ENCODE measurements around the gene CACNG1. TPM values are rescaled to one million over a fixed set of nuclear protein-coding genes. Genes with fewer than 3 reads are reported as not detected.

CACNG1 gene
- not detected in 2 replicates for total RNA-seq

DNA sequence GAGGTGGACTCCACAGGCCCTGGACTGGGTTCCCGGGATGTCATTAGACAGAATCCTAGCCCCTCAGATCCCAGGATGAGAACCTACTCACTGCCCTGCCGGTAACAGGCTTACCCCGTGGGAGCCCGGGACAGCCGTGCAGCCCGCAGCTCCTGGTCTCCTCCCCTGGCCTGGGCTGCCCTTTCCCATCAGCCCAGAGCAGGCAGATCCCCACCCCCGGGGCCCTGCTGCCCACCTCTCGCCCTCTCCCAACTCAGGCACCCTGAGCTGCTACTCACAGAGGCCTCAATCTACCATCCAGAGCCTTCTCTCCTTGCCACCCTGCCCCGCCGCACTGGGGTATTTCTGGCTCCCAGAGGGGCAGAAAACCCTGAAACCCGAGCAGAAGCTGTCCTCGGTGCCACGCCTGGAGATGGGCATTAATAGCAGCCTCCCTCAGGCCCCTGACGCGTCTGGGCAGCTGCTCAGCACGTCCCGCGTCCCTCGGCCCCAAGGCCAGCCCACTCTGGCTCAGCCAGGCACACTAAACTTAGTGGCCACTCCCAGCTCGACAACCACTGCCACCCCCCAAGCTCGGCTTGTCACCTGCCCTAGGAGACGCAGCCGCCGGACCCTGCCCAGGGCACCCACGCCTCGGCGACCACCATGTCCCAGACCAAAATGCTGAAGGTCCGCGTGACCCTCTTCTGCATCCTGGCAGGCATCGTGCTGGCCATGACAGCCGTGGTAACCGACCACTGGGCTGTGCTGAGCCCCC, at the start of gene CACNG1:
TSS of gene CACNG1 (plus strand) at position 539 of the 757 bp plus-strand sequence. CDS start at position 646, 107 bp downstream.
- intact Hi-C loops (cut with micrococcal nuclease): no loop called here

- intact Hi-C loops (cut with micrococcal nuclease): no loop called here
These were observed 49.3 kb upstream of the CACNG1 start for GRCh38 chr17:66994930-66995535.

GRCh38 chr17:66995944-66996343, 48.4 kb upstream of the CACNG1 start:
- intact Hi-C loops (cut with micrococcal nuclease): no loop called here

- intact Hi-C loops (cut with micrococcal nuclease): no loop called here
These were observed 47.4 kb upstream of the CACNG1 start for GRCh38 chr17:66996926-66997325.

DNA sequence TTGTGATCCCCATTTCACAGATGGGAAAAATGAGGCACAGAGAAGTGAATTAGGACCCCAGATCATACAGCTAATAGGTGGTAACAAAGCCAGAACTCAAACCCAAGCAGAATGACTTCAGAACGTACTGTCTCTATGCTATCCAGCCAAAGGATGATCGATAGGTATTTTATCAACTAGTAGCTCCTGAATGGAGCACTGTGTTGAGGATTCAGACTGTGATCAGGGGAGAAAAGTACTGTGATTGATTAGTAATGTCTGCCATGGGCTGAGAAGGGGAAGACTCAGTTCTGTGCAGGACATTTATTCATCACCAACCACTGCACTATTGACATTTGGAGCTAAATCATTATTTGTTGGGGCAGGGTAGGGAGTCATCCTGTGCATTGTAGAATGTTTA, 41.1 kb upstream of the CACNG1 start:
- intact Hi-C loops (cut with micrococcal nuclease): no loop called here

GRCh38 chr17:67004181-67004580, 40.2 kb upstream of the CACNG1 start:
- intact Hi-C loops (cut with micrococcal nuclease): no loop called here

DNA sequence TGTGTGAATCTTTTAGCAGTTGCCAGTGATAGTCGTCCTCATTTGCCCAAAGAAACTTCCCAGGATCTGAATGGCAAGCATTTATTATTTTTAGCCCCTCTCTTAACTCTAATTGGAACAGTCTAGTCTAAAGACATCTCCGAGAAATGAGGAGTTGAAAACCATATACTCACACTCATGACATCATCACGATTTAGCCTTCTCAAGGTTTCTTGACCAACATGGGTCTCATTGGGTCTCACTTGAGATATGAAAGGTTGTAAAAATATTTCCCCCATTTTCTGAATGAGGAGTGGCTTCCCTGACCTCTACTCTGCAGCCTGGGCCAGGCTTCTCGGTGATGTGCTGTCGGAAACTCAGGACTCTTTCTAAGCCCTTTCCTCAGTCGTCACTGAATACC, 37.1 kb upstream of the CACNG1 start:
- intact Hi-C loops (cut with micrococcal nuclease): no loop called here

DNA sequence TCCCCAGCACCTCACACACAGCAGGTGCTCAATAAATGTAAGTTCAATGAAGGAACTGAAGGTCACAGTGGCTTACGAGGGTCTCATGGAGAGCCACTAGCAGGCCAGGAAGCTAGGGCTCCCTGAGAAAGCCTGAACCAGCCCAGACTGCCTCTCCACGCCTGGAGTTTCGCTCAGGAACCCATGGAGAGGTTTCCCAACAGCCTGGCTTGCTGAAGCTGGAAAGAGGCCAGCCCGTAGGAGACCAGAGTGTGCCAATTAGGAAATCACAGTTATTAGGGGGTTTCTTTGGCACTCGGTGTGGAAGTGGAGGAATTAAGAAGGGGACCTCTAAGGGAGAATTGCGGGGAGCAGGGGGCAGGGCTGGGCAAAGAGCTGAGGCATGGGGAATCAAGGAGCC, 36.3 kb upstream of the CACNG1 start:
- intact Hi-C loops (cut with micrococcal nuclease): no loop called here

DNA sequence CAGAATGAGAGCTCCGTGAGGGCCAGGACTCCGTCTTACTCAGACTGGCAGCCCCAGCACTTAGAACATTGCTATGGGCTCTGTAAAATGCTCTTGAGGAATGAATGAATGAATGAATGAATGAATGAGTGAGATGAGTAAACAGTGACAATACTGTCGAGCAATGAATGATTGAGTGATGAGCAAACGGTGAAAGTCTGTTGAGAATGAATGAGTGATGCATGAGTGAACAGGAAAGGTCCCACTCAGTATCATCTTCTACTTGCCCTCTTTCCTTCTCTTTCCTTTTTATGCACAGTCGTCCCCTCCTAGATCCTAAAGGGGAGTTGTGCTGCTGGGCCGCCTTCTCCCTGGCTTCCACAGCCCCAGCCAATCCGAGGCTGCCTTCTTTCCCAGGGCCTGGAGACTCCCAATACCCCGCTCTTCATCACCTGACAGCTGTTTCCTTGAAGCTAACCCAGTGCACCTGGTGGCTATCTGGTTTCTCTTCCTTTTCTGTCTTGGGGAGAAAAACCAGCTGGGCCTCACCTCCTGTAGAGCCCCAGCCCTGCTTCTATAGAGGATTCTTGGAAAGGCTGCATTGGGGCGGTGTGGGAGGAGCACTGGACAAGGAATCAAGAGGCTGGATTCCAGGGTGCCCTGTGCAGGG, 32.7 kb upstream of the CACNG1 start:
- intact Hi-C loops (cut with micrococcal nuclease): no loop called here

GRCh38 chr17:67013891-67014290, 30.5 kb upstream of the CACNG1 start:
- intact Hi-C loops (cut with micrococcal nuclease): no loop called here

DNA sequence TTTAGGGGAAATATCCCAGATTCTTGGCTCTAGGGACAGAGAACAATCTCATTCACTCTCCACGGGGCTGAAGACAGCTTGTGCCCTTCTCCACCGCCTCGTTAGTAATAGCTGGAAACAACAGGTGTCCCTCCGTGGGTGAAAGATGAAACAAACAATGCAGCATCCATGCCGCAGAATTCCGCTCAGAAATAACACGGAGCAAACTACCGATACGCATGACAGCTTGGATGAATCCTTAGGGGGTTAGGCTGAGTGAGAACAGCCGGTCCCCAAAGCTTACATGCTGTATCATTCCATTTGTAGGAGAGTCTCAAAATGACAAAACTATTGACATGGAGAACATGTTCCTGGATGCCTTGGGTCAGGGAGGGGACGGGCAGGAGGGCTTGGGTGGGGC, 29.4 kb upstream of the CACNG1 start:
- intact Hi-C loops (cut with micrococcal nuclease): no loop called here

- intact Hi-C loops (cut with micrococcal nuclease): no loop called here
These were observed 28.2 kb upstream of the CACNG1 start for GRCh38 chr17:67016039-67016762.

GRCh38 chr17:67017910-67018309, 26.4 kb upstream of the CACNG1 start:
- intact Hi-C loops (cut with micrococcal nuclease): no loop called here

DNA sequence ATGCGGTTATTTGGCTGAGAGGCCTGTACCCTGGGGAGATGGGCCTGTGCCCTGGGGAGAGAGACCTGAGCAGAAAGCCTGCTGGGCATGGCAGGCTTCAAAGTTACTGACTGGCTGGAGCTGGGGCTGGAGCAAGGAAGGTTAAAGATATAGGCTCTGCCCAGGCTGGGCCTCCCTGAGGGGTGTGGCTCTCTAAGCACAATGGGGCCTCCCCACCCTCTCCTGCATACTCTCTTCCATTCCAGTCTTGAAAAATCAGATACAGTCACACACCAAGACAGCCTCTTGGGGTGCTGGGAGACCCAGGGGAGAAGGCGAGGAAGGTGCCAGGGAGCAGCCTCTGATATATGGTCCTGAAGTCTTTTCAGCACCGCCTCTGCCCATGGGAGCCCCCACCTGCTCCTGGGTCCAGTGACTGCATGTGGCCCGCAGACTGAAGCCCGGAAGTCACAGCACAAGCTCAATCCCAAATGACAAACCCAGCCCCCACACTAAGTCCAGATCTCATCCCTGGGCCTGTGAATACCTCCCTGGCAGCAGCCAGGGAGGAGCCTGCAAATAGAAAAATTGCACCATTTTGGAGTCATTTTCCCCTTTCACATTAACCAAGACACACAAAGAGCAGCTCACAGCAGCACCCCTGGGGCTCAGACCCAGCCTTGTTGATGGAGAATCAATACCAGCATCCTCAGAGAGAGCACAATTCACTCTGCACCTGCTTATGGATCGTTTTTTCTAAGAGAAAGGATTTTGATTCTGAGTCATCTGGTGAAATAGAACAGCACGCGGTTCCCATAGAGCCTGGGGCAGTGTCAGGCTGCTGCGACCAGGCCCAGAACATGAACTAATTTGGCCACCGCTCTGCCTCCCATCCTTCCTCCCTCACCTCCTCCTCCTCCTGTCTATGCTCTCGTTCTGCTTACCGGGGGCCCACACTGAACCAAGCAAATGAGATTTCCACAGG, 25.6 kb upstream of the CACNG1 start:
- intact Hi-C loops (cut with micrococcal nuclease): no loop called here

- intact Hi-C loops (cut with micrococcal nuclease): no loop called here
These were observed 24.5 kb upstream of the CACNG1 start for GRCh38 chr17:67019809-67020208.

GRCh38 chr17:67020293-67020766, 24.0 kb upstream of the CACNG1 start:
- intact Hi-C loops (cut with micrococcal nuclease): no loop called here

GRCh38 chr17:67021196-67021595, 23.2 kb upstream of the CACNG1 start:
- intact Hi-C loops (cut with micrococcal nuclease): no loop called here

- intact Hi-C loops (cut with micrococcal nuclease): no loop called here
These were observed 22.5 kb upstream of the CACNG1 start for GRCh38 chr17:67021743-67022450.

DNA sequence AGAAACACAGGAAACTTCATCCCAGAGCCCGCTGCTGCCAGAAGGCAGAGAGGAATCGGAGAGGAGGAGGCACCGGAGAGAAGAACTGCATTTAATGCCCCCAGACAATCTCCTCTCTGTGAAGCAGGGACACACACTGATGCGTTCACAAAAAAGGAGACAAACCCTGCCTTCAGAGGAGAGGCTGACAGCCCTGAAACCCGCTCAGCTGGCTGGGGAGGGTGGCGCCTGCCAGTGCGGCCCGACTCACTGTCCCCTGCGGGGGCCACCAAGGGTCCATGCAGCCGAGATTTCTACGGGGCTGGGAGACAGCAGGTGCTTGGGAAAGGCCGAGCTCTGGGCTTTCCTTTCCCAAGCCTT, 21.9 kb upstream of the CACNG1 start:
- intact Hi-C loops (cut with micrococcal nuclease): no loop called here

DNA sequence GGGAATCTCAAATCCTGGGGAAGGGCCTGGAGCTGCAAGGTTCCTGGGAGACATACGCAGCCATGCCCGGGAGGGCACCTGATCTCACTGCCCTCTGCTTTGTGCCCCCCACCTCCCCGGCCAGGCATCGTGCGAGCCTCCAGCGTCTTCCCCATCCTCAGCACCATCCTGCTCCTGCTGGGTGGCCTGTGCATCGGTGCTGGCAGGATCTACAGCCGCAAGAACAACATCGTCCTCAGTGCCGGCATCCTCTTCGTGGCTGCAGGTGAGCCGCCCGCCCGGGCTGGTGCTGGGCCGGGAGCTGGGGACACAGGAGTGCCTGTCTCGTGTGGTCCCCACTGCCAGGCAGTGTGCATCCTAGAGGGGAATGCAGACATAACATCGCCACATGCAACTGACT, 19.6 kb upstream of the CACNG1 start:
- intact Hi-C loops (cut with micrococcal nuclease): no loop called here
